SKM-1 (cell line): ENCODE results near the gene PSRC1.

Source experiments
- DNase-seq: peaks from one replicate; lab custom pipeline; 2025; ENCODE audit not compliant: unreplicated experiment; lab: John Stamatoyannopoulos, UW

PSRC1 gene

DNA sequence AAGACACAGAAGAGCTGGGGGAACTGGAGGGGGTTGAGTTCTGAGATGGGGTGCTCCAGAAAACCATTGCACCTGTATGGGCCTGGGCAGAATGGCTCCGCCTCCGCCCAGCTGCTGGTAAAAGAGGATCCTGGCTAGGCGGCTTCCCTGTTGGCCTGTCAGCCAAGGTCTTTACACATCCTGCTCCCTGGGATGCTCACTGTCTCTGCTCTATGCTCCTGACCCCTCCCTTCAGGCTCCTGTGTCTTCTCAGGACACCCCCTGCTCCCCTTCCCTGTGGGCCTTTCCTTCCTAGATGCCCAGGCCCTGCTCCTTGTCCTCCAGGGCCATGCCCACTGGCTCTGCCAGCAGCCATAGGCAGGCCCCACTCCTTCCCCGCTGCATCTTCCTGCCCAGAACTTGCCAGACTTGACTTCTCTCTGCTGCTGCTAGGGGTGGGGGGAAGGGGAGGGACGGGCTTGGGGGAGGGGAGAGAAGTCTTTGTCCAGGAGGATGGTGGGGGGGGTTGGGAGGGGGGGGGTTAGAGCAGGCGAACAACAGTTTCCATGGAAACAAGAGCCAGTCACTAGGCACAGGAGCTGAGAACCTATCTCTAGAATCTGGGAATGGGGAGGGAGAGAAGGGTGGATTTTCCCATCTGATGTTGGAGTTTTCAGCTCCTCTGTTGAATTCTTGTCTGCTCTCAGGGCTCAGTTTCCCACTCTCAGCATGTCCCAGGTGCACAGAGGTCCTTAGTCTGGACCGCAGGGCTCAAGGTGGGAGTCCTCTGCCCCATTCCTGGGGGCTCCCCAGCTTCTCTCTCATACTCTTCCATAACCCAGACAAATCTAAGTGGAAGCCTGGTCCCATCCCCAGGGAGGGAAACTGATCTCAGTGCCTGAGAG, 23.0 kb downstream of the PSRC1 start:
- DNase-seq: no peak

DNA sequence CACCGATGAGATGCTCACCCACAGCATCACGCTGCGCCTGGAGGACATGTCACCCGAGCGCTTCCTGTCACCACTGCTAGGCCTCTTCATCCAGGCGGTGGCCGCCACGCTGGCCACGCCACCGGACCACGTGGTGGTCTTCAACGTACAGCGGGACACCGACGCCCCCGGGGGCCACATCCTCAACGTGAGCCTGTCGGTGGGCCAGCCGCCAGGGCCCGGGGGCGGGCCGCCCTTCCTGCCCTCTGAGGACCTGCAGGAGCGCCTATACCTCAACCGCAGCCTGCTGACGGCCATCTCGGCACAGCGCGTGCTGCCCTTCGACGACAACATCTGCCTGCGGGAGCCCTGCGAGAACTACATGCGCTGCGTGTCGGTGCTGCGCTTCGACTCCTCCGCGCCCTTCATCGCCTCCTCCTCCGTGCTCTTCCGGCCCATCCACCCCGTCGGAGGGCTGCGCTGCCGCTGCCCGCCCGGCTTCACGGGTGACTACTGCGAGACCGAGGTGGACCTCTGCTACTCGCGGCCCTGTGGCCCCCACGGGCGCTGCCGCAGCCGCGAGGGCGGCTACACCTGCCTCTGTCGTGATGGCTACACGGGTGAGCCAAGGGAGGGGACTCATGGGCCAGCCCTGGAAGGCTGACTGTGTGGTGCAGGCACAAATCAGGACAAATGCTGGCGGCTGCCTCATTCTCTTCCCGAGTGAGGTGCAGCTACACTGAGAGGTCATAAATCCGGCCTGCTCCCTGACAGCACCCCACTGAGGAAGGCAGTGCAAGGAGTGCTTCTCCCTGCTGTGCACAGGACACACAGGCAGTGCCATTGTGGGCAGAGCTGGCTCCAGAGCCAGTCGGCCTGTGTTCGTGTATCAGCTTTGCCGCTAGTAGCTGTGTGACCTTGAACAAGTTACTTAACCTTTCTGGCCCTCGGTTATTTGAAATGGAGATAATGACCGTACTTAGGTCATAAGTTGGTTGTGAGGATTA, 24.2 kb downstream of the PSRC1 start:
- no peak for DNase-seq

GRCh38 chr1:109257682-109258421, 25.1 kb downstream of the PSRC1 start:
- no peak for DNase-seq

DNA sequence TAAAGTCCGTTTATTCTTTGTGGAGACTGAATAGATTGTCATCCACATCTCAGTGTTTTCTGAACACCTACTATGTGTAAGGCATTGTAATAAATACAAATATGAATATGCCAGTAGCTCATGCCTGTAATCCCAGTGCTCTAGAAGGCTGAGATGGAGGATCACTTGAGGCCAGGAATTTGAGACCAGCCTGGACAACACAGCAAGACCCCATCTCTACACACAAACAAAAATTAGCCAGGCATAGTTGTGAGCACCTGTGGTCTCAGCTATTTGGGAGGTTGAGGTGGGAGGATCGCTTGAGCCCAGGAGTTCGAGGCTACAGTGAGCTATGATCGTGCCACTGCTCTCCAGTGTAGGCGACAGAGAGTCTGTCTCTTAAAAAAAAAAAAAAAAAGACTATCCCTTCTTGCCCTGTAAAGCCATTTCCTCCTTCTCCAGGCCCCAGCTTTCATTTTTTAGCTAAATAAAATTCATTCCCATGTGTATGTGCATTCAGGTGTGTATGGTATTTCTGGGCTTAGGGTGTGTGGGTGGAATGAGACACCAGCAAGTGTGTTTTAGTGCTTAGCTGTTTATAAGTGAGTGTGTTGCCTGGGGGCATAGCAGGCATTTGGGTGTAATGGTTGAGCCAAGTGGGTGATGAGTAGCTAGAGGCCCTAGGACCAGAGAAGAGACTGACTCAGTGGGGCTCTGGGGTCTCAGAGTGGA, 25.8 kb downstream of the PSRC1 start:
- DNase-seq: no peak

DNA sequence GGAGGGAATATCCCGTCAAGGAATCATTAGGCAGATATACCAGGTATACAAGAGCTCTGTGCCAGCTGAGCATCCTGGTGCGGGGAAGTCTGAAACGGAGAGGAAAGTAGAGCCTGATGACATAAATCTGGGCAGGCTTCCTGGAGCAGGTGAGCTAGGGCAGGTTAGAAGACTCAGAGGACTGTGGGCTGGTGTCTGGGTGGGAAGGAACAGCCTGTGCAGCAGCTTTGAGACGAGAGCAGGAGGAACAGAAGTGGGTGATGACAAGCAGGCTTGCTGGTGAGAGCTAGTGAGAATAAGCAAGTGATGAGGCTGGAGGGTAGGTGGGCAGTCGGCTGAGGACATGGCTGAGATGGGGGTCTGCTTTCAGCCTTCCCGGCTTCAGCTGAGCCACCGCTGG, 26.9 kb downstream of the PSRC1 start:
- DNase-seq: no peak

DNA sequence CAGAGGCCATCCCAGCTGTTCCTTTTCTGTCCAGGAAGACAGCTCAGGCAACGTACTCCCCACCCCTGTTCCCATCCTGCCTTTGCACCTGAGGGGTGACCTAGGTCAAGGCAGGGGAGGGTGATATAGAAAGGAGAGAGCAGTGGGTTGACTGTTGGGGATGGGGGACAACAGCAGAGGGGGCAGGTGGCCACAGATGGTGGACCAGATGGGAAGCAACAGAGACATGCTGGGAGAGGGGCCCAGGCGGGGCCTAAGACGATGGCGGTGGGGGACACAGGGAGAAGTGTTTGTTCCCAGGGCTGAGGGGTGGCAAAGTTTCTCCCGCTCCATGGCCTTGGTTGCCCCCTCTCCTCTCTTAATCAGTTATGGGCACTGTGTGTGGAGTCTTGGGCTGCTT, 27.3 kb downstream of the PSRC1 start:
- DNase-seq: no peak

DNA sequence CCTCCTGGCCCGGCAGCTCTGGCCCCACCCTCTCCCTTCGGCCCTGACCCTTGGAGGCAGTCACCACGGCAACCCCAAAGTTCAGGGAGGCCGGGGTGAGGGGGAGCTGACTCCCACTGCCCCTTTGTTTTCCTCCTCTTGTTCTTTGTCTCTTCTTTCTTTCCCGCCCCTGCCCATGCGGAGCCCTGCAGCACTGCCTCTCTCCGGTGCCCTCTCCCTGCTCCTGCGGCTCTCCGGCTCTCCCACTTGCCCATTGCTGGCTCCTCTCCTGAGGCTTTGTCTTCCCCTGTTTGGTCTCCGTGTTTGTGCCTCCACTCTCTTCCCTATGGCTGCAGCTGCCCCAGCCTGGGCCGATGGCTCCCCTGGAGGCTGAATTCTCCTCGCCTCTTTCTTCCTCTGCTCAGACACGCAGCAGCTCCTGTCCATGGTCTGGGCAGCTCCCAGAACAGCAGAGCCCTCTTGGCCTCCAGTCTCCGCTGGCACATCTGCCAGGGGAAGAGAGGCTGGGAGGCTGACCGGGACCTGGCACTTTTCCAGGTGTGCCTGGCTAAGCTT, 27.8 kb downstream of the PSRC1 start:
- DNase-seq: no peak

GRCh38 chr1:109254621-109255096, 28.3 kb downstream of the PSRC1 start:
- DNase-seq: no peak

GRCh38 chr1:109253803-109254620, 28.9 kb downstream of the PSRC1 start:
- DNase-seq: no peak

GRCh38 chr1:109252893-109253802, 29.8 kb downstream of the PSRC1 start:
- no peak for DNase-seq

DNA sequence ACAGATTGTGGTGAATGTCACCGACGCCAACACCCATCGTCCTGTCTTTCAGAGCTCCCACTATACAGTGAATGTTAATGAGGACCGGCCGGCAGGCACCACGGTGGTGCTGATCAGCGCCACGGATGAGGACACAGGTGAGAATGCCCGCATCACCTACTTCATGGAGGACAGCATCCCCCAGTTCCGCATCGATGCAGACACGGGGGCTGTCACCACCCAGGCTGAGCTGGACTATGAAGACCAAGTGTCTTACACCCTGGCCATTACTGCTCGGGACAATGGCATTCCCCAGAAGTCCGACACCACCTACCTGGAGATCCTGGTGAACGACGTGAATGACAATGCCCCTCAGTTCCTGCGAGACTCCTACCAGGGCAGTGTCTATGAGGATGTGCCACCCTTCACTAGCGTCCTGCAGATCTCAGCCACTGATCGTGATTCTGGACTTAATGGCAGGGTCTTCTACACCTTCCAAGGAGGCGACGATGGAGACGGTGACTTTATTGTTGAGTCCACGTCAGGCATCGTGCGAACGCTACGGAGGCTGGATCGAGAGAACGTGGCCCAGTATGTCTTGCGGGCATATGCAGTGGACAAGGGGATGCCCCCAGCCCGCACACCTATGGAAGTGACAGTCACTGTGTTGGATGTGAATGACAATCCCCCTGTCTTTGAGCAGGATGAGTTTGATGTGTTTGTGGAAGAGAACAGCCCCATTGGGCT, 30.6 kb downstream of the PSRC1 start:
- DNase-seq: no peak

DNA sequence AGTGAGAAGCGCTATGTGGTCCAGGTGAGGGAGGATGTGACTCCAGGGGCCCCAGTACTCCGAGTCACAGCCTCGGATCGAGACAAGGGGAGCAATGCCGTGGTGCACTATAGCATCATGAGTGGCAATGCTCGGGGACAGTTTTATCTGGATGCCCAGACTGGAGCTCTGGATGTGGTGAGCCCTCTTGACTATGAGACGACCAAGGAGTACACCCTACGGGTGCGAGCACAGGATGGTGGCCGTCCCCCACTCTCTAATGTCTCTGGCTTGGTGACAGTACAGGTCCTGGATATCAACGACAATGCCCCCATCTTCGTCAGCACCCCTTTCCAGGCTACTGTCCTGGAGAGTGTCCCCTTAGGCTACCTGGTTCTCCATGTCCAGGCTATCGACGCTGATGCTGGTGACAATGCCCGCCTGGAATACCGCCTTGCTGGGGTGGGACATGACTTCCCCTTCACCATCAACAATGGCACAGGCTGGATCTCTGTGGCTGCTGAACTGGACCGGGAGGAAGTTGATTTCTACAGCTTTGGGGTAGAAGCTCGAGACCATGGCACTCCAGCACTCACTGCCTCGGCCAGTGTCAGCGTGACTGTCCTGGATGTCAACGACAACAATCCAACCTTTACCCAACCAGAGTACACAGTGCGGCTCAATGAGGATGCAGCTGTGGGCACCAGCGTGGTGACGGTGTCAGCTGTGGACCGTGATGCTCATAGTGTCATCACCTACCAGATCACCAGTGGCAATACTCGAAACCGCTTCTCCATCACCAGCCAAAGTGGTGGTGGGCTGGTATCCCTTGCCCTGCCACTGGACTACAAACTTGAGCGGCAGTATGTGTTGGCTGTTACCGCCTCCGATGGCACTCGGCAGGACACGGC, 31.4 kb downstream of the PSRC1 start:
- DNase-seq: no peak

DNA sequence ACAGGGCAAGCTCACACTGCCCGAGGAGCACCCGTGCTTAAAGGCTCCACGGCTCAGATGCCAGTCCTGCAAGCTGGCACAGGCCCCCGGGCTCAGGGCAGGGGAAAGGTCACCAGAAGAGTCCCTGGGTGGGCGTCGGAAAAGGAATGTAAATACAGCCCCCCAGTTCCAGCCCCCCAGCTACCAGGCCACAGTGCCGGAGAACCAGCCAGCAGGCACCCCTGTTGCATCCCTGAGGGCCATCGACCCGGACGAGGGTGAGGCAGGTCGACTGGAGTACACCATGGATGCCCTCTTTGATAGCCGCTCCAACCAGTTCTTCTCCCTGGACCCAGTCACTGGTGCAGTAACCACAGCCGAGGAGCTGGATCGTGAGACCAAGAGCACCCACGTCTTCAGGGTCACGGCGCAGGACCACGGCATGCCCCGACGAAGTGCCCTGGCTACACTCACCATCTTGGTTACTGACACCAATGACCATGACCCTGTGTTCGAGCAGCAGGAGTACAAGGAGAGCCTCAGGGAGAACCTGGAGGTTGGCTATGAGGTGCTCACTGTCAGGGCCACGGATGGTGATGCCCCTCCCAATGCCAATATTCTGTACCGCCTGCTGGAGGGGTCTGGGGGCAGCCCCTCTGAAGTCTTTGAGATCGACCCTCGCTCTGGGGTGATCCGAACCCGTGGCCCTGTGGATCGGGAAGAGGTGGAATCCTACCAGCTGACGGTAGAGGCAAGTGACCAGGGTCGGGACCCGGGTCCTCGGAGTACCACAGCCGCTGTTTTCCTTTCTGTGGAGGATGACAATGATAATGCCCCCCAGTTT, 32.3 kb downstream of the PSRC1 start:
- DNase-seq: no peak

DNA sequence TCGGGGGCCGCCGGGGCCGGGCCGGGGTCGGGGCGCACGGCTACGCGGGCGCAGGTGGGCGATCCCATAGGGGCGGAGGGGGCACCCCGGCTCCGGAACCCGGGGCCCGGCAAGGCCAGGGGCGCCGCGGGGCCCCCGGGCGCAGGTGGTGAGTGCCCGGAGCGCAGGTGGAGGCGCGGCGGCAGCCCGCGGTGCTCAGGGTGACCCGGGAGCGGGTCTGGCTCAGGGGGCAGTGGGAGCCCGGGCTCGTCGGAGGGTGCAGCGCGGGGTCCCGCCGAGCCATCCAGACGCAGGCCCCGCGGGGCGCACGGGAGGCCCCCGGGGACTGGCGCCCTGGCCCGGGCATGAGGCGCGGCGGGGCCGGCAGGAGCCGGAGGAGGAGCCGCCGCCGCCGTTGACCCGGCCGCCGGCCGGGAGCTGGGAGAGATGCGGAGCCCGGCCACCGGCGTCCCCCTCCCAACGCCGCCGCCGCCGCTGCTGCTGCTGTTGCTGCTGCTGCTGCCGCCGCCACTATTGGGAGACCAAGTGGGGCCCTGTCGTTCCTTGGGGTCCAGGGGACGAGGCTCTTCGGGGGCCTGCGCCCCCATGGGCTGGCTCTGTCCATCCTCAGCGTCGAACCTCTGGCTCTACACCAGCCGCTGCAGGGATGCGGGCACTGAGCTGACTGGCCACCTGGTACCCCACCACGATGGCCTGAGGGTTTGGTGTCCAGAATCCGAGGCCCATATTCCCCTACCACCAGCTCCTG, 33.1 kb downstream of the PSRC1 start:
- DNase-seq: no peak
